GM12878 (cell line): ENCODE measurements around the gene ITPKB. TPM values are rescaled to one million over a fixed set of nuclear protein-coding genes. Genes with fewer than 3 reads are reported as not detected.

Experiments
- ATAC-seq: fragments of 200-7000 bp; cut with Tn5 transposase; 3 replicates; pipeline ENCODE4 v1.9.1; 2020; ENCODE audit warnings: mild to moderate bottlenecking, moderate library complexity
- BruUV-seq: library from RNA; stranded (reverse); fragments of 400-500 nt; replicated peaks from 2 replicates; lab custom pipeline; 2021; lab: Mats Ljungman, UMichigan
- CTCF ChIA-PET: fragments of 300-600 bp; sonication (Branson Sonifier 250); formaldehyde crosslinking; extraction: SDS; loops from one replicate; lab custom pipeline; 2021; ENCODE audit warnings: inconsistent platforms; lab: Yijun Ruan, JAX
- POLR2A ChIA-PET: fragments of 350-600 bp; formaldehyde crosslinking; extraction: SDS; loops from one replicate; lab custom pipeline; 2021; ENCODE audit warnings: inconsistent platforms; lab: Charles Lee
- RAD21 ChIA-PET: fragments of 300-600 bp; sonication (Branson Sonifier 250); formaldehyde crosslinking; loops from one replicate; lab custom pipeline; 2023; ENCODE audit warnings: antibody characterized with exemption; ENCODE audit not compliant: unreplicated experiment; lab: Charles Lee
- SMC1A ChIA-PET: fragments of 300-600 bp; sonication (Branson Sonifier 250); formaldehyde crosslinking; loops from one replicate; lab custom pipeline; 2023; ENCODE audit not compliant: unreplicated experiment, uncharacterized antibody; lab: Charles Lee
- DNase-seq: peaks from one replicate; pipeline ENCODE4 v3.0.0-alpha.2; 2011; ENCODE audit warnings: low read depth, low spot score
- FAIRE-seq: peaks from 3 replicates; lab custom pipeline; 2011; peaks lifted over from hg19 to GRCh38; lab: Jason Lieb, UNC
- H2AFZ ChIP-seq: 2 replicates; pipeline ENCODE4 v1.6.0; 2011; ENCODE audit warnings: low read depth, low read length, control low read depth; ENCODE audit not compliant: control insufficient read depth
- H3K27ac ChIP-seq: 2 replicates; pipeline ENCODE4 v1.5.1; 2011; ENCODE audit warnings: control low read depth; ENCODE audit not compliant: control insufficient read depth, insufficient read depth
- H3K27me3 ChIP-seq, 2 experiments: replicated peaks in 1 of 2; 2 replicates each; pipeline versions ENCODE4 v1.6.0 to v1.6.1; 2011; ENCODE audit warnings: low read length in 1 of 2; ENCODE audit not compliant: control insufficient read depth in 2 of 2, insufficient read depth in 2 of 2
- H3K36me3 ChIP-seq, 2 experiments: 2 replicates each; pipeline ENCODE4 v1.5.1; 2011; ENCODE audit warnings: low read length in 1 of 2; ENCODE audit not compliant: control insufficient read depth in 2 of 2, insufficient read depth in 2 of 2
- H3K4me1 ChIP-seq: 2 replicates; pipeline ENCODE4 v1.6.1; 2011; ENCODE audit warnings: mild to moderate bottlenecking, low read length, moderate library complexity, mixed read lengths; ENCODE audit not compliant: control insufficient read depth, insufficient read depth
- H3K4me2 ChIP-seq: 2 replicates; pipeline ENCODE4 v1.6.0; 2011; ENCODE audit warnings: control low read depth; ENCODE audit not compliant: control insufficient read depth, insufficient read depth
- H3K4me3 ChIP-seq: fragments of 200-600 bp; sonication (generic); 2 replicates; pipeline ENCODE4 v1.5.1; 2016
- H3K79me2 ChIP-seq: 2 replicates; pipeline ENCODE4 v1.6.0; 2011; ENCODE audit warnings: low read length; ENCODE audit not compliant: control insufficient read depth, insufficient read depth
- H3K9ac ChIP-seq: 2 replicates; pipeline ENCODE4 v1.8.0; 2011; ENCODE audit warnings: low read length, control low read depth, mixed read lengths; ENCODE audit not compliant: control insufficient read depth, insufficient read depth
- H3K9me3 ChIP-seq: replicated peaks from 3 replicates; pipeline ENCODE4 v1.5.1; 2011; ENCODE audit warnings: mild to moderate bottlenecking, low read length; ENCODE audit not compliant: control insufficient read depth, insufficient read depth
- H4K20me1 ChIP-seq: 2 replicates; pipeline ENCODE4 v1.6.0; 2011; ENCODE audit not compliant: control insufficient read depth, insufficient read depth
- ELK1 ChIP-seq: IDR thresholded peaks from 2 replicates; pipeline ENCODE4 v1.6.1; 2012; ENCODE audit warnings: low read depth, low read length, improper control_type of control experiment
- EP300 ChIP-seq, 2 experiments: fragments of 150-350 bp in 1 of 2; IDR thresholded peaks; 2 replicates each; pipeline ENCODE4 v1.6.1; 2011 to 2012; ENCODE audit warnings: low read depth in 2 of 2, low read length in 2 of 2, borderline replicate concordance in 1 of 2, improper control_type of control experiment in 1 of 2, inconsistent platforms in 1 of 2; ENCODE audit not compliant: control insufficient read depth in 1 of 2
- JUND ChIP-seq: IDR thresholded peaks from 2 replicates; pipeline ENCODE4 v1.6.1; 2012; ENCODE audit warnings: low read depth, mild to moderate bottlenecking, low read length, improper control_type of control experiment, moderate library complexity
- PKNOX1 ChIP-seq: fragments of 450-650 bp; IDR thresholded peaks from 2 replicates; pipeline ENCODE4 v1.6.1; 2016; ENCODE audit warnings: mild to moderate bottlenecking
- RELA ChIP-seq: fragments of 450-650 bp; IDR thresholded peaks from 2 replicates; pipeline ENCODE4 v1.8.0; 2014; ENCODE audit warnings: borderline replicate concordance; ENCODE audit not compliant: partially characterized antibody
- REST ChIP-seq: IDR thresholded peaks from 2 replicates; pipeline ENCODE4 v1.6.1; 2012; ENCODE audit warnings: mild to moderate bottlenecking, low read depth, low read length
- ZNF217 ChIP-seq: fragments of 450-650 bp; IDR thresholded peaks from 2 replicates; pipeline ENCODE4 v1.6.1; 2017; ENCODE audit warnings: antibody characterized with exemption, mild to moderate bottlenecking
- WGBS: methylation state at CpG from one replicate; pipeline ENCODE4 v1.1.6; 2016; ENCODE audit warnings: low lambda C conversion rate; ENCODE audit not compliant: insufficient replicate concordance, insufficient coverage; ENCODE audit errors: missing lambda C conversion rate; 5-methylcytosine and 5-hydroxymethylcytosine counted together
- in situ Hi-C: fragments of 300-500 bp; cut with MboI; formaldehyde crosslinking; loops from 9 replicates; pipeline ENCODE4 v1.14.3; 2018; ENCODE audit warnings: mixed read lengths
- intact Hi-C: fragments of 100-400 bp; cut with micrococcal nuclease; formaldehyde crosslinking; loops from one replicate; pipeline ENCODE4 v1.14.2; 2022; ENCODE audit not compliant: unreplicated experiment
- polyA plus RNA-seq, 11 experiments: library from polyadenylated mRNA; depleted of rRNA in 4 of 11; unstranded in 6 of 11; stranded (reverse) in 5 of 11; fragments of >200 nt; fragmentation: Nextera tagmentation in 4 of 11; fragmentation: Illumina TruSeq in 1 of 11; extraction: Ambion mirVana in 4 of 11; extraction: Trizol in 1 of 11; gene quantifications; 1 replicate in 1 of 11; 2 replicates in 10 of 11; pipeline versions ENCODE4 v1.2.1 to v1.2.3, GENCODE V29; 2011 to 2016; ENCODE audit warnings: inconsistent platforms in 2 of 11, missing spikeins in 2 of 11, low read depth in 1 of 11
- total RNA-seq, 4 experiments: library from RNA; depleted of rRNA in 3 of 4; stranded (reverse); fragments of >200 nt in 3 of 4; fragmentation: Illumina TruSeq in 1 of 4; extraction: Trizol in 1 of 4; gene quantifications; 2 replicates each; pipeline versions ENCODE4 v1.2.1 to v1.2.3, GENCODE V29; 2013 to 2021

ITPKB gene
- total and polyA plus RNA-seq, 10 of the 15 experiments (the other 5 are each of a cell fraction or from before 2014, with no cell fraction given), result 1.3 to 38.7 (median 12.9) TPM

GRCh38 chr1:226666692-226667091 is 72.4 kb downstream of the ITPKB start:
- Histone ChIP-seq H3K9me3 (no peaks in the 10 kb centered on the region), H3K4me1 (peaks cover 33% of the 10 kb centered on the region), H3K79me2 (peaks cover 22% of the 10 kb centered on the region), H3K36me3 (no peaks in the 10 kb centered on the region; a peak in 1 of 4 replicates), H4K20me1 (peaks cover 3% of the 10 kb centered on the region; the same call in 1 of the 2 replicates), H3K4me3 (no peak overlapping the region), H3K9ac (no peak overlapping the region), H3K27me3 (no peaks in the 10 kb centered on the region), H2AFZ (no peak overlapping the region), H3K27ac (no peak overlapping the region), H3K4me2 (no peak overlapping the region)
- POLR2A ChIA-PET, result no interaction called here
- 97% methylated on average over 4 of the region's 4 CpGs for WGBS
- TF ChIP-seq ELK1 (no peak), RELA (no peak), REST (no peak), JUND (no peak), EP300 (IDR thresholded peaks at IDR 0.05; ENCODE audit: borderline replicate concordance in 1 of 2, control insufficient read depth in 1 of 2, low read depth in 2 of 2, low read length in 2 of 2) (no peak), PKNOX1 (no peak), ZNF217 (no peak)
- in situ Hi-C loops (no loop called here), intact Hi-C loops (no loop called here)
- FAIRE-seq (no peak), ATAC-seq (no peak), DNase-seq (no peak)
- SMC1A ChIA-PET, result no interaction called here
- BruUV-seq, result no TSS peak
- RAD21 ChIA-PET, result no interaction called here
- CTCF ChIA-PET, result no interaction called here
